Psoas muscle (tissue), 8 donors: ENCODE measurements around the gene ENTPD1. TPM values are rescaled to one million over a fixed set of nuclear protein-coding genes. Genes with fewer than 3 reads are reported as not detected.

ENCODE experiments used
- ATAC-seq, 4 donors: fragments of 200-7000 bp; cut with Tn5 transposase; one replicate each; pipeline ENCODE4 v1.9.1; 2020; ENCODE audit warnings: moderate library complexity in 3 of 4, mild to moderate bottlenecking in 2 of 4
- DNase-seq, 2 donors: peaks; one replicate each; pipeline ENCODE4 v3.0.0-alpha.2; 2020
- H3K27ac ChIP-seq: fragments of 200-600 bp; one replicate; pipeline ENCODE4 v1.8.0; 2022
- H3K27me3 ChIP-seq, 3 donors: fragments of 200-600 bp in 1 of 3; one replicate each; pipeline versions ENCODE4 v1.6.1 to v1.8.0; 2013 to 2022; ENCODE audit warnings: low read length in 2 of 3, mild to moderate bottlenecking in 2 of 3, moderate library complexity in 1 of 3; ENCODE audit not compliant: insufficient read depth in 3 of 3
- H3K36me3 ChIP-seq, 2 donors: fragments of 200-600 bp in 1 of 2; one replicate each; pipeline versions ENCODE4 v1.6.1 to v1.8.0; 2013 to 2022; ENCODE audit warnings: low read depth in 1 of 2, mild to moderate bottlenecking in 1 of 2, moderate library complexity in 1 of 2; ENCODE audit not compliant: insufficient read depth in 1 of 2
- H3K4me1 ChIP-seq: fragments of 200-600 bp; one replicate; pipeline ENCODE4 v1.8.0; 2022
- H3K4me3 ChIP-seq: fragments of 200-600 bp; one replicate; pipeline ENCODE4 v1.8.0; 2022; ENCODE audit warnings: mild to moderate bottlenecking
- H3K9me3 ChIP-seq: fragments of 200-600 bp; one replicate; pipeline ENCODE4 v1.8.0; 2022
- WGBS, 3 donors: extraction: QIAGEN DNeasy Blood & Tissue Kit; methylation state at CpG; one replicate each; pipeline versions ENCODE4 v1.1.6 to v1.1.7; 2013; 5-methylcytosine and 5-hydroxymethylcytosine counted together
- intact Hi-C, 2 donors: fragments of 100-400 bp; cut with DNase I; formaldehyde crosslinking; loops; one replicate each; pipeline versions ENCODE4 v1.11.0 to v1.14.2; 2022
- polyA plus RNA-seq, 3 donors: library from polyadenylated mRNA; stranded (reverse); fragments of 200-250 nt; gene quantifications; one replicate each; pipeline ENCODE4 v1.2.3, GENCODE V29; 2013
- total RNA-seq, 4 donors: library from RNA; stranded (reverse); fragmentation: NEBNext Ultra II Directional in 2 of 4; extraction: Animal tissue kit (Norgen Biotek cat#: 25700) in 2 of 4; gene quantifications; one replicate each; pipeline versions ENCODE4 v1.2.1 to v1.2.4, GENCODE V29; 2021 to 2023
- TF ChIP-seq, protein P1 (sequence below): fragments of 200-600 bp; IDR thresholded peaks from one replicate; pipeline ENCODE4 v1.8.0; 2022; ENCODE audit warnings: antibody characterized with exemption
- donor health status: healthy with polysubstance abuse.
- donor health status: DM: no; HTN: no; CAD: no; lungs with moderate emphysema.
- donor health status: Bipolar disorder and iron deficiency.
- donor health status: healthy.
- donor health status: DM: yes; HTN: yes; CAD: no.
- donor health status: DM: no; HTN: no; CAD: no.
- donor health status: DM: no; HTN: no; CAD: no.
- donor health status: DM: yes; HTN: yes; CAD: no.

The ENTPD1 gene
- total and polyA plus RNA-seq, 7 donors, result 1.4 to 3.9 (median 1.7) TPM

DNA sequence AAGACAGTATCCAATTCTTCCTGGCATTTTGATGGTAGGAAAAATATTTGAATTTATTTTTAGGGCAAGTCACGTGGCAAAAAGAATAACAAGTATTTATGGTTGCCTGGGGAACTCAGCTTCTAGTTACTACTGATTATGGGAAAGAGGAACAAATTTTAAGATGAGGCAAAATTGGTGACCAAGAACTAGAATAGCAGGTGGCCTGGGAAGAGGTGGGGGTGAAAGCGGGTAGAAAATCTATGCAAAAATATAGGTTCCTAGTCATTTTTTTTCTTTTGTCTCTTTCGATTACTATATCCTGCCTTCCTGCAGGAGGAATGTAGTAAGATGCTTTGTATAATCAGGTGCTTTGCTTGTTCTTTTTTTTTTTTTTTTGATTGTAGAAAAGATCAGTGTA is 27.8 kb downstream of the ENTPD1 start:
- Histone ChIP-seq H3K9me3 (no peaks in the 10 kb centered on the region), H3K27ac (no peak overlapping the region), H3K4me1 (no peaks in the 10 kb centered on the region), H3K36me3 (no peaks in the 10 kb centered on the region), H3K4me3 (no peak overlapping the region), H3K27me3 (no peaks in the 10 kb centered on the region)
- TF ChIP-seq, protein P1, sequence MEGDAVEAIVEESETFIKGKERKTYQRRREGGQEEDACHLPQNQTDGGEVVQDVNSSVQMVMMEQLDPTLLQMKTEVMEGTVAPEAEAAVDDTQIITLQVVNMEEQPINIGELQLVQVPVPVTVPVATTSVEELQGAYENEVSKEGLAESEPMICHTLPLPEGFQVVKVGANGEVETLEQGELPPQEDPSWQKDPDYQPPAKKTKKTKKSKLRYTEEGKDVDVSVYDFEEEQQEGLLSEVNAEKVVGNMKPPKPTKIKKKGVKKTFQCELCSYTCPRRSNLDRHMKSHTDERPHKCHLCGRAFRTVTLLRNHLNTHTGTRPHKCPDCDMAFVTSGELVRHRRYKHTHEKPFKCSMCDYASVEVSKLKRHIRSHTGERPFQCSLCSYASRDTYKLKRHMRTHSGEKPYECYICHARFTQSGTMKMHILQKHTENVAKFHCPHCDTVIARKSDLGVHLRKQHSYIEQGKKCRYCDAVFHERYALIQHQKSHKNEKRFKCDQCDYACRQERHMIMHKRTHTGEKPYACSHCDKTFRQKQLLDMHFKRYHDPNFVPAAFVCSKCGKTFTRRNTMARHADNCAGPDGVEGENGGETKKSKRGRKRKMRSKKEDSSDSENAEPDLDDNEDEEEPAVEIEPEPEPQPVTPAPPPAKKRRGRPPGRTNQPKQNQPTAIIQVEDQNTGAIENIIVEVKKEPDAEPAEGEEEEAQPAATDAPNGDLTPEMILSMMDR, result no peak
- intact Hi-C loops, result no loop called here
- no peak for ATAC-seq
- no peak for DNase-seq
- WGBS, 3 donors, result 61 to 74% (median 63%) methylated on average over 3 of the region's 3 CpGs

DNA sequence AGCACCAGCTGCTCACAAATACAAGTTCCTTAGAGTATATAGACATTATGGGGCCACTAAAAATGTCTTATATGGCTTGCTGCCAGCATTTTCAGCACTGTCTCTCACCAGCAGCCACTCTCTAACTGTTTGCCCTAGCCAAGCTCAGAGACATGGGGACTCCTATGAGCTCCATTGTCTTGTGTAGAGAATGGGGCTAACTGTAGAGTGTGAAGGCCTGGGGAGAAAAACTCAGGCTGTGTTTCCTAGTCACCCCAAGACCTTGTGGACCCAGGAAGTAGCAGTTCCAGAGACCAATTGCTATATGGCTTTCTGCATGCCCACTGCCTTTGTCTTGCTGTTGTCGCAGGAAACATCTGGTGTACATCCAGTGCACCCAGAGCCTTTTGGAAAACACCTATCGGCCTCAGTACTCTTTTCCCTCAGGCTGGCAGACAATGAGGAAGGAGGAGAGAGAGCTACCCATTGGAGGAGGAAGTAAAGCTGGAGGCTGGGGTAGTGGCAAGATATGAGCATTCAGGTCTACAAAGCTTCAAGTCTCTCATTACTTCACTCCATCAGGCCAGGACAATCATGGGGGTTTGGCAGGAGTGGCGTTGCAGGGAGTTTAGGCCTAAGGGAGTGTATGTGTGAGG is 28.4 kb downstream of the ENTPD1 start:
- Histone ChIP-seq H3K36me3 (no peaks in the 10 kb centered on the region), H3K27ac (no peak overlapping the region)

DNA sequence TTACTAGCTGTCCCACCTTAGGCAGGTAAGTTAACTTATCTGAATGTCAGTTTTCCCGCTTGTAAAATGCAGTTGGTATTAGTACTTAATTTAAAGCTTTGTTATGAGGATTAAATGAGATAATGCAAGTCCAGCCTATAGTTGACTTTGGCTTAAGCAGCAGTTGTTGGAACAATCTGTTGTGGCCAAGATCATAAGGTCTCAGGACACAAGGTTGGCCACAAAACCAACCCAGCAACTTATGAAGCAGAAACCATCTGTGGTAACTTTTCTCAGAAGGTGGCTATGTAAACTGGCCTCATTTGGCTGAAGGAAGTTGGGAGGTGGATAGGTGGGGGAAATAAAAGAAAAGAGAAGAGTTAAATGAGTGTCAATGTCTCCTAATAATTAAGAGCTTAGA is 29.4 kb downstream of the ENTPD1 start:
- H3K4me1 ChIP-seq, result no peaks in the 10 kb centered on the region
- TF ChIP-seq, protein P1, result no peak
- no peaks in the 10 kb centered on the region for H3K36me3 ChIP-seq
- no peak overlapping the region for H3K4me3 ChIP-seq
- no peak for DNase-seq
- H3K27ac ChIP-seq, result no peak overlapping the region
- no peak for ATAC-seq
- intact Hi-C loops, result no loop called here
- no peaks in the 10 kb centered on the region for H3K27me3 ChIP-seq
- H3K9me3 ChIP-seq, result no peaks in the 10 kb centered on the region
- WGBS, 3 donors, result 85 to 95% (median 89%) methylated on average over 1 of the region's 1 CpG

More for the DNA sequence above, 28.4 kb downstream of the ENTPD1 start:
- intact Hi-C loops, result no loop called here
- TF ChIP-seq, protein P1, result no peak
- H3K9me3 ChIP-seq, result no peaks in the 10 kb centered on the region
- no peak overlapping the region for H3K4me3 ChIP-seq
- H3K4me1 ChIP-seq, result no peaks in the 10 kb centered on the region
- 81 to 91% (median 91%) methylated on average over 3 of the region's 3 CpGs for WGBS, 3 donors
- DNase-seq (no peak), ATAC-seq (no peak)
- no peaks in the 10 kb centered on the region for H3K27me3 ChIP-seq

DNA sequence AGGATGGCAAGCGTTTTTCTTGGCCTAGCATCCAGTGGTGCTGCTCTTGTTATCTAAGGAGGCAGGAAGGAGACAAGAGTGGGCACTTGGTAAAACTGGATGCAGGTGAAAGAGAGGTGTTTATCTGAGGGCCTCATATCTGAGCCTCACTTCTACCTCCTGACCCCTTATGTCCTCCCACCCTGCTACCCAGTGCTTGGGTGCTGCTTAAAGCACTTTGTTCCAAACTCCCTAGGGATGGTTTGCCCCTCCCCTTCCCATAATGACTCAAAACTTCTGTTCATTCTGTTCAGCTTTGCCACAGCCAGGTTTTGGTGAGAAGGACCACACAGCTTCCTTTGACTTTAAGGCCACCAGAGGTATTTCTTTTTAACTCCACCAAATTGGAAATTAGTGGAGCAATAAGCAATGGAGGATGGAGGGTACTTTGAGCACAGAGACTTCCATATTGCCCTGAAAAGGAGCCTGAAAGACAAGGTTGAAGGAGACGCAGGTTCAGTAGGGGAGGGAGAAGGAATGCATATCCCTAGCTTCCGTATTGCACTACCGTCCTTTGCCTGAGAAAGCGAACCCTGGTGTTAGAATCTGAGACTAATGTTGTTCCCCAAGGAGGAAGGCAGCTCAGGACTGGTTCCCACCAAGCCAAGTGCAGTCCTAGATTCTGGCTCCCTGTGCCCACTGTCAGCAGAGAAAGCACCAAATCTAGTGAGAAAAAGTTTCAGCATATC is 30.1 kb downstream of the ENTPD1 start:
- WGBS, 3 donors, result 54 to 66% (median 56%) methylated on average over 5 of the region's 5 CpGs
- DNase-seq, result no peak
- TF ChIP-seq, protein P1, result no peak
- Histone ChIP-seq H3K4me1 (no peaks in the 10 kb centered on the region), H3K4me3 (no peak overlapping the region), H3K9me3 (no peaks in the 10 kb centered on the region), H3K27me3 (no peaks in the 10 kb centered on the region), H3K36me3 (no peaks in the 10 kb centered on the region), H3K27ac (no peak overlapping the region)
- intact Hi-C loops, result no loop called here
- no peak for ATAC-seq
